Measurements from ENCODE around the gene RAPGEF3. TPM values are rescaled to one million over a fixed set of nuclear protein-coding genes. Genes with fewer than 3 reads are reported as not detected.

The RAPGEF3 gene
- total and polyA plus RNA-seq, 4 donors: 8.3 to 40.4 (median 18.9) TPM

DNA sequence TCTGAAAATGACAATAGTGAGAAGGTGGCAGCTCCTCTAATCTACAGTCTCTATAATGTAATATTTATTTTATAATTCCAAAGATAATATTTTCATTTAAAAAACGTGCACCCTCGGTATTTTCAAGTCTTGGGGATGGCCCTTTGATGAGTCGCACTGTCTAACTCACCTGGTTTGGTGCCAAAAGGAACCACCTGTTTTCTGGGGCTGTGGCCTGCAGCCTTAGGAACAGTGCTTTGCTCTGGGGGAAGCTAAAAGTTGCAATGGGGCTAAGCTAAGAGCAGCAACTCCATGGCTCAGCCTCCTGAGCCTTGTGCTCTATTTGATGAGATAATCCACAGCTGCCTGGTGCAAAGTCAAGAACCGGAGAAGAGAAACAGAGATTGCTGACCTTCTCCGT, 27.0 kb downstream of the RAPGEF3 start:
- no peaks in the 10 kb centered on the region for H3K36me3 ChIP-seq (ENCODE audit: control insufficient read depth in 4 of 4, insufficient read depth in 4 of 4, low read length in 4 of 4)
- H3K4me1 ChIP-seq (ENCODE audit: control insufficient read depth in 5 of 5, insufficient read depth in 5 of 5, low read length in 5 of 5): peaks cover 6 to 38% (median 23%) of the 10 kb centered on the region in 5 donors
- no peaks in the 10 kb centered on the region for H3K9me3 ChIP-seq (ENCODE audit: control insufficient read depth in 4 of 4, insufficient read depth in 3 of 4, low read length in 3 of 4)
- H3K27ac ChIP-seq (ENCODE audit: low read depth in 1 of 2, low read length in 1 of 2): no peak overlapping the region
- no peak overlapping the region for H3K4me3 ChIP-seq
- 75 to 88% methylated on average over 5 of the region's 5 CpGs for WGBS, 2 donors
- DNase-seq (no peak), ATAC-seq (ENCODE audit: insufficient read depth, low FRiP score) (no peak)
- TF ChIP-seq, protein P1, sequence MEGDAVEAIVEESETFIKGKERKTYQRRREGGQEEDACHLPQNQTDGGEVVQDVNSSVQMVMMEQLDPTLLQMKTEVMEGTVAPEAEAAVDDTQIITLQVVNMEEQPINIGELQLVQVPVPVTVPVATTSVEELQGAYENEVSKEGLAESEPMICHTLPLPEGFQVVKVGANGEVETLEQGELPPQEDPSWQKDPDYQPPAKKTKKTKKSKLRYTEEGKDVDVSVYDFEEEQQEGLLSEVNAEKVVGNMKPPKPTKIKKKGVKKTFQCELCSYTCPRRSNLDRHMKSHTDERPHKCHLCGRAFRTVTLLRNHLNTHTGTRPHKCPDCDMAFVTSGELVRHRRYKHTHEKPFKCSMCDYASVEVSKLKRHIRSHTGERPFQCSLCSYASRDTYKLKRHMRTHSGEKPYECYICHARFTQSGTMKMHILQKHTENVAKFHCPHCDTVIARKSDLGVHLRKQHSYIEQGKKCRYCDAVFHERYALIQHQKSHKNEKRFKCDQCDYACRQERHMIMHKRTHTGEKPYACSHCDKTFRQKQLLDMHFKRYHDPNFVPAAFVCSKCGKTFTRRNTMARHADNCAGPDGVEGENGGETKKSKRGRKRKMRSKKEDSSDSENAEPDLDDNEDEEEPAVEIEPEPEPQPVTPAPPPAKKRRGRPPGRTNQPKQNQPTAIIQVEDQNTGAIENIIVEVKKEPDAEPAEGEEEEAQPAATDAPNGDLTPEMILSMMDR (IDR thresholded peaks at IDR 0.05; ENCODE audit: control extremely low read depth, extremely low read depth): no peak
- H3K27me3 ChIP-seq (ENCODE audit: control insufficient read depth in 3 of 3, insufficient read depth in 3 of 3, low read length in 2 of 3): no peaks in the 10 kb centered on the region
- H3K9ac ChIP-seq (ENCODE audit: insufficient read depth in 1 of 2, low read length in 2 of 2): no peak overlapping the region

DNA sequence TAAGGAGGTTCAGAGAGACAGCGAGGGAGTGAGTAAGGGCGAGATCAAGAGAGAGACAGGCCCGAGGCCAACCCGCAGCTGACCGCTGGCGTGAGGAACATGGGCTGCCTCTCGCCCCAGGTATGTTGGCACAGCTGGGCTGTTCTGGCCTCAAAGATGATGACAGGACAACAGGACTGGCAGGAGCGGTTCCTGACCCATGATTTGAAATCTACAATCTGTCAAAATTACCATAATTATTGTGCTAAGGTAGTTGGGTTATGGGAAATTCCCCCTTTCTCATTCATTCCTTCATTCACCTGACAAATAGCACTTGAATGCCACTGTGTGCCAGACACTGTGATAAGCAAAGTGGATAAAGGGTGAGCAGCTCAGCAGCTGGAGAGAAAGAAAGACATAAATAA, 28.3 kb downstream of the RAPGEF3 start:
- DNase-seq (no peak), ATAC-seq (ENCODE audit: insufficient read depth, low FRiP score) (no peak)
- TF ChIP-seq, protein P1 (IDR thresholded peaks at IDR 0.05; ENCODE audit: control extremely low read depth, extremely low read depth): no peak
- Histone ChIP-seq H3K4me3 (no peak overlapping the region), H3K36me3 (ENCODE audit: control insufficient read depth in 4 of 4, insufficient read depth in 4 of 4, low read length in 4 of 4) (no peaks in the 10 kb centered on the region), H3K9ac (ENCODE audit: insufficient read depth in 1 of 2, low read length in 2 of 2) (no peak overlapping the region), H3K27ac (ENCODE audit: low read depth in 1 of 2, low read length in 1 of 2) (peak overlapping the region; percentile 4 to 57), H3K9me3 (ENCODE audit: control insufficient read depth in 4 of 4, insufficient read depth in 3 of 4, low read length in 3 of 4) (no peaks in the 10 kb centered on the region), H3K27me3 (ENCODE audit: control insufficient read depth in 3 of 3, insufficient read depth in 3 of 3, low read length in 2 of 3) (no peaks in the 10 kb centered on the region), H3K4me1 (ENCODE audit: control insufficient read depth in 5 of 5, insufficient read depth in 5 of 5, low read length in 5 of 5) (peaks cover 0 to 26% (median 11%) of the 10 kb centered on the region in 5 donors)
- WGBS, 2 donors: 70 to 74% methylated on average over 8 of the region's 8 CpGs

DNA sequence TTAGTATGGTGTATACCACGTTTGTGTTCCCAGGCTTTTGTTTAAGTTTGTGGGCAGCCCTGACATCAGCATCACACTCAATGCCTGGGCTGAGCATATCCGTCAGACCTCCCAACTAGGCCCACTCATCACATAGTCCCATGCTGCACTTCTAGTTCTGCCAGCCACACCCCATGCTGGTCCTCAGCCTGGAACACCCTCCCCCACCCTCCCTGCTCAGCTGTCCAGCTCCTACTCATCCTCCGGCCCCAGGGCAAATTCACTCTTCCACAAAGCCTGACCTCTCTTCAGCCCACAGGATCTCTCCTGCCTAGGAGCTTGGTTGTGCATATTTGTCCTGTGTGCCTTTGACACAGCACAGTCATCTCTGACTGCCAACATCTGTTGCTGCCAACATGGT, 29.4 kb downstream of the RAPGEF3 start:
- Histone ChIP-seq H3K4me1 (ENCODE audit: control insufficient read depth in 5 of 5, insufficient read depth in 5 of 5, low read length in 5 of 5) (peaks cover 0 to 15% (median 3%) of the 10 kb centered on the region in 5 donors), H3K27me3 (ENCODE audit: control insufficient read depth in 3 of 3, insufficient read depth in 3 of 3, low read length in 2 of 3) (no peaks in the 10 kb centered on the region), H3K4me3 (no peak overlapping the region), H3K9ac (ENCODE audit: insufficient read depth in 1 of 2, low read length in 2 of 2) (no peak overlapping the region), H3K27ac (ENCODE audit: low read depth in 1 of 2, low read length in 1 of 2) (no peak overlapping the region), H3K36me3 (ENCODE audit: control insufficient read depth in 4 of 4, insufficient read depth in 4 of 4, low read length in 4 of 4) (no peaks in the 10 kb centered on the region), H3K9me3 (ENCODE audit: control insufficient read depth in 4 of 4, insufficient read depth in 3 of 4, low read length in 3 of 4) (no peaks in the 10 kb centered on the region)
- ATAC-seq (ENCODE audit: insufficient read depth, low FRiP score): no peak
- TF ChIP-seq, protein P1 (IDR thresholded peaks at IDR 0.05; ENCODE audit: control extremely low read depth, extremely low read depth): no peak
- DNase-seq: no peak
- WGBS, 2 donors: 75 to 77% methylated on average over 3 of the region's 3 CpGs

DNA sequence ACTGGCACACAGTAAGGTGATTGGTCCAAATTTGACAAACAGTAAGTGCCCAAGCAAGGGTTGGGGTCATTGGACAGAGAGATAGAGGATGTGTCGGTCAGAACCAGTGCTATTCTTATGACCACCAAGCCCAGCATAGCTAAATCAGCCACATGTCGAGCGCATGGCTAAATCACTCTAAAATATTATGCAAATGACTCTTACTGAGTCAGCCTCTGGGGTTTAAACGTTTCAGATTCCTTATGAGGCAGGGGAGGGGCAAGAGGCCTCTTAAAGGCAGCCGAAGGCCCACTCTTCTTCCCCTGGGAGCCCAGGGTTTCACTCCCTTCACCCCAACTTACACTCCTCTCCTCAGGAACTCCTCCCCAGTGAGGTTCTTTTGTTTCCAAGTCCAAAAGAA, 32.8 kb downstream of the RAPGEF3 start:
- DNase-seq (no peak), ATAC-seq (ENCODE audit: insufficient read depth, low FRiP score) (no peak)
- Histone ChIP-seq H3K27me3 (ENCODE audit: control insufficient read depth in 3 of 3, insufficient read depth in 3 of 3, low read length in 2 of 3) (no peaks in the 10 kb centered on the region), H3K9ac (ENCODE audit: insufficient read depth in 1 of 2, low read length in 2 of 2) (no peak overlapping the region), H3K9me3 (ENCODE audit: control insufficient read depth in 4 of 4, insufficient read depth in 3 of 4, low read length in 3 of 4) (no peaks in the 10 kb centered on the region), H3K4me1 (ENCODE audit: control insufficient read depth in 5 of 5, insufficient read depth in 5 of 5, low read length in 5 of 5) (peaks cover 0 to 14% (median 3%) of the 10 kb centered on the region in 5 donors), H3K36me3 (ENCODE audit: control insufficient read depth in 4 of 4, insufficient read depth in 4 of 4, low read length in 4 of 4) (peaks cover 0 to 2% (median 0%) of the 10 kb centered on the region in 4 donors), H3K27ac (ENCODE audit: low read depth in 1 of 2, low read length in 1 of 2) (no peak overlapping the region), H3K4me3 (no peak overlapping the region)
- 68 to 70% methylated on average over 5 of the region's 5 CpGs for WGBS, 2 donors
- TF ChIP-seq, protein P1 (IDR thresholded peaks at IDR 0.05; ENCODE audit: control extremely low read depth, extremely low read depth): no peak

All from lung (tissue), 12 donors.